DLD1 (cell line): ENCODE results near the gene ALG6.
"Not testable (repeated sequence)": the region's sequence is repeated elsewhere in the genome, so short reads cannot be mapped to it uniquely, and the experiment has no call there.

ENCODE experiments used
- in situ Hi-C: cut with HindIII; loops from 2 replicates; pipeline ENCODE4 v1.10.0; 2017; ENCODE audit warnings: low sequenced_read_pairs

Gene ALG6

DNA sequence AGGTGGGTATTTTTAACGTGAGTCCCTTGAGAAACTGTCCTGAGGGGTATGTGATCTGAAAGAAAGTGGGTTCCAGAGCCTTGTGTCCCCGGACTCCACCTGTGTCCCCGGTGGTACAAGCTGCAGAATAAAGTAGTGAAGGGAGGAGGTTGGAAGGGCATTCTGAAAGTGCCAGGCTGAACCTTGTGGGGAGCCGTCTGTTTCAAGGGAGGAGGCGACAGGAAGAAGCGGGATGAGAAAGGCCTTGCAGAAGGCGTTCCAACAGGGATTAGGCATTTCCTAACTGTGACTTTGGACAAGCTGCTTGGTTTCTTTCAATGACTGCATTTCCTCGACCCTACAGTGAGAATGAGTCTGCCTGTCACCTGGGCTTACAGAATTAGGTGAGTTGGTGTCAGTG, 39.3 kb upstream of the ALG6 start:
- in situ Hi-C loops = no loop called here

GRCh38 chr1:63328781-63329180, 38.6 kb upstream of the ALG6 start:
- in situ Hi-C loops = no loop called here

DNA sequence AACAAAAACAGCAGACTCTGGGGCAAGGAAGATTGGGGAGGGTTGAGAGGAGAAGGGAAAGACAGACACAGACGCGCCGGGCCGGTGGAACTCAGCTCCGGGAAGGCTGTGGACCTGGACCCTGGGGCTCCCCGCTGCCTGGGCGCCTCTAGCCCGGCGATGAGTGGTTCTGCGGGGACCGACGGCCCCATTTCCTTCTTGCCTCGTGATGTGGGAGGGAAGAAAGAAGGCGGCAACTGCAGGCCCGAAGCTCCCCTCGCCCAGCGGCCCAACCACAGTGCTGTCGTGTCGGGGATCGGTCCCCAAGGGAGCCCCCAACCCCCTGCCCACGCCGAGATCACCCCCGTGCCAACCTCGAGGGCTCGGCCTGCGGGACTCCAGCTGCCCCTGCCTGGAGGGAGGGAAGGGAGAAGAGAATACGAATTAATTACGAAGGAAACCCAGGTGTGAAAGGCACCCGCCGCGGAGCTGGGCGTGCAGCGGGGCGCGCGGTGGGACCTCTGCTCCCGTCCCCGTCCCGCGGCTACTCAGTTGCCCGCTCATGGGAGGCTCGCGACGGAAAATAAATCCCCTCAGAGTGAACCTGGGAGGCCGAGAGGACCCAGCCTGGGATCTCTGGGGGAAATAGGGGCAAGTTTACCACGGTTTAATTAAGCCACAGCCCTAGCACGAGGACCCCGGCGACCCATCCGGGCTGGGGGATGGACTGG, 37.7 kb upstream of the ALG6 start:
- in situ Hi-C loops = no loop called here

DNA sequence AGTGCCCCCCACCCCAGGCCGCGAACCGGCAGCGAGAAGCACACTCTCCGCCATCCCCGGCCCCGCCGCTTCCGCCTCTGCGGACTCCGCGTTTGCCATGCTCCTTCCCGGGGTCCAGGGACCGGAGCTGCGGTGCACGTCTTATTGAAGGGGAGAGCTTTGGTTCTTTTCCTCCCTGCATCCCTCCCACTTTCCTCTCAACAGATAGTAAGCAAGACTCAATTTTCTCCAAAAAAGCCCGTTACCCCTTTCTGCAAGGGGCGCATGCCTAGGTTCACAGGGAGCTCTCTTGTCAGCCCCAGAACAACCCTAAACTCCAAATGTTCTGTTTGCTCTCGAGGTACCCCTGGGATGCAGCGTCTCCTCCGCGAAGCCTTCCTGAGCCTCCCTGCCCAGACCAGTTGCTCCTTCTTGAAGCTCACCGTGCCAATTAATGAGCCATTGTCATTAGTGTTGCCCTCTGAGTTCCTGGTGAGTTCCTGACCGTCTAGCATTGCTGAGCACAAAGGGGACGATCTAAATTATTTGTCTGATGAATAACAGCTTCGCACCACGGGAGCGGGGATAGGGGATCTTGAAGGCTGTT, 37.0 kb upstream of the ALG6 start:
- in situ Hi-C loops = no loop called here

GRCh38 chr1:63342402-63342801, 25.0 kb upstream of the ALG6 start:
- in situ Hi-C loops = no loop called here

- in situ Hi-C loops = no loop called here
Measured at GRCh38 chr1:63343922-63344321, 23.5 kb upstream of the ALG6 start.

GRCh38 chr1:63350320-63350719, 17.1 kb upstream of the ALG6 start:
- in situ Hi-C loops = no loop called here

GRCh38 chr1:63352736-63353135, 14.7 kb upstream of the ALG6 start:
- in situ Hi-C loops = no loop called here

DNA sequence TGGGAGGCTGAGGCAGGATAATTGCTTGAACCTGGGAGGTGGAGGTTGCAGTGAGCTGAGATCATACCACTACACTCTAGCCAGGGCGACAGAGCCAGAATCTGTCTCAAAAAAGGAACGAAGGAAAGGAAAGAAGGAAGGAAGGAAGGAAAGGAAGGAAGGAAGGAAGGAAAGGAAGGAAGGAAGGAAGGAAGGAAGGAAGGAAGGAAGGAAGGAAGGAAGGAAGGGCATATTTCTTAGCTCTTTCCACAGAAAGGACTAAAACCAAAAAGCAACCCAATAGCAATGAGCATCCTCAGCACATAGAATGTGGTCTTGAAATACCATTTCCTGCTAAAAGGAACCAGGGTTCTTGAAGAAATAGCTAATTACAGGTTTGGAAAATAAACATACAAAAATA, 11.2 kb upstream of the ALG6 start:
- in situ Hi-C loops = not testable (repeated sequence)

GRCh38 chr1:63359561-63359960, 7.9 kb upstream of the ALG6 start:
- in situ Hi-C loops = no loop called here

DNA sequence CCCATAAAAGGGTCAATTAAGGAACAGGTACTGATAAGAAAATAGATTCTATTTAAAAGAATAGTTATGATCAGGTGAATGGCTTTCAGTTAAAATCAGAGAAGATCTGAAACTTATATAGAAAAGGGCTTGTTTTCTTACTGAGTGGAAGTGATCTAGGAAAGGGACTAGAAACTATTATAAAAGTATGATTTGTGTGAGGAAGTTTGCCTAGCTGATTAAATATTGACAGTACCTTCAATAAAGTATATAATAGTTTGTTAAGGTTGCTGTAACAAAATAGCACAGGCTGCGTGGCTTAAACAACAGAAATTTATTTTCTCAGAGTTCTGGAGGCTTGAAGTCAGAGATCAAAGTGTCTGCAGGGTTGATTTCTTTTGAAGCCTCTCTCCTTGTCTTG, 5.4 kb upstream of the ALG6 start:
- in situ Hi-C loops = no loop called here

DNA sequence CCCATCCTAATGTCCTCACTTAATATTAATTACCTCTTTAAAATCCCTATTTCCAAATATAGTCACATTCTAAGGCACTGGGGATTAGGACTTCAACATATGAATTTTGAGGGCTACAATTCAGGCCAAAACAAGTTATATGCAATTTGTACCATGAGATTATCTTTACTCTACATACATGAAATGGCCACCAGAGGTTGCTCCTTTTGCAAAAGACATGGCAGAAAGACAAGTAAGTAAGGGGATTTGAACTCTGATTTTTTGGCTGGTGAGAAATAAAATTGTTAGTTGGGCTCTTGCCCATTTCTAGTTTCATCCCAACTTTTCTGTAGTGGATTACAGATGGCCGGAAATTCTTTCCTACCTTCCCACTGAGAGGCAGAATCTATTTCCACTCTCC, 4.8 kb upstream of the ALG6 start:
- in situ Hi-C loops = no loop called here

GRCh38 chr1:63363014-63363413, 4.4 kb upstream of the ALG6 start:
- in situ Hi-C loops = no loop called here

DNA sequence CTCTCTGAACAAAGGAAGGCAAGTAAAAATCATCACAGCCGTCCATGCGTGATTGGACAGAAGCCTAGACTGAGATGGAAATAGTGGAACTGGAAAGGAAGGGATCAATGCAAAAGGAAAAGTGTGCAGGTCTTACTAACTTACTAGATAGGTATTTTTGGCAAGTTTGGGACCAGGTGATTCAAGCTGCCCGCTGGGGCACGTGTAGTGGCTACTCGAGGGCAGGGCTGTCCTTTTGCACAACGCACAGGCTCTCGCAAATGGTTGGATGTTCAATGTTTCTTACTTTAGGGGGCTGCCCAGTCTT, 566 bp upstream of the ALG6 start:
- in situ Hi-C loops = no loop called here

- in situ Hi-C loops = no loop called here
Measured at GRCh38 chr1:63368131-63368530, 704 bp downstream of the ALG6 start.

- in situ Hi-C loops = no loop called here
Measured at GRCh38 chr1:63379583-63379982, 12.2 kb downstream of the ALG6 start.

- in situ Hi-C loops = no loop called here
Measured at GRCh38 chr1:63381741-63382140, 14.3 kb downstream of the ALG6 start.

DNA sequence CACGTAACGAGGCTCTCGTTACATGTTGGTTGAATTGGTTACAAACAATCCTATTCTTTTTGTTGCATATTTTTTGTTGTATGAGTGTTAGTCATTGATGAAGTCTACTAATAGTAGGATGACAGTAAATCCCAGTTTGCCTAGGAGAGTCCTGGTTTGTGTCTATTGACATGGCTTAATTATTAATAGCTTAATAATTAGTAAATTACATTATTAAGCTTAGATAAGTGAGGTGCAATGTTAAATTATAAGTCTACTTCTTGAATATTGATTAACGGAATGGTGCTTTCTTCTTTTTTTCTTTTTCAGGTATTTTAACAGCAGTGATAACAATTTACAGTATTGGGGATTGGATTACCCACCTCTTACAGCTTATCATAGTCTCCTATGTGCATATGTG, 34.5 kb downstream of the ALG6 start:
- in situ Hi-C loops = no loop called here

GRCh38 chr1:63403386-63403785, 36.0 kb downstream of the ALG6 start:
- in situ Hi-C loops = no loop called here

DNA sequence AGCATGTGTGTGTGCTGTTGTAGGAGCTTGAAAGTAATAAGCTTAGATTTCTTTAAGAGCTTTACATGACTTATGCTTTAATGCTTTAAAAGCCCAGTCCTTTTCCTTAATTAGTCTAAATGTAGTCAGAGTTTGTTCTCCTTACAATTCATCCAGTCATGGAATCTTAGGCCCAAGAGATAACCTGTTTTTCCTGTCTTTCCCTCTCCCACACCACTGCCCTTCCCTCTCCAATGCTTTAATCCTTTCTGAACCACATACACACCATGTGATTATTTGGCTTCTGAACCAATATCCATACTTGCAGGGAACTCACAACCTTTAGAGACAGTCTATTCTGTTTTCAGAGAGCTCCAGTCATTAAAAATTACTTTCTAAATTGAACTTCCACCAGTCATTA, 37.6 kb downstream of the ALG6 start:
- in situ Hi-C loops = no loop called here

GRCh38 chr1:63405987-63406386, 38.6 kb downstream of the ALG6 start:
- in situ Hi-C loops = no loop called here

- in situ Hi-C loops = no loop called here
Measured at GRCh38 chr1:63407002-63407401, 39.6 kb downstream of the ALG6 start.

- in situ Hi-C loops = no loop called here
Measured at GRCh38 chr1:63408331-63408730, 40.9 kb downstream of the ALG6 start.
